Activated CD4-positive, alpha-beta T cell treated with anti-CD3 and anti-CD28 coated beads for 36 hours (primary cell): Measurements from ENCODE around the gene FLII. TPM values are rescaled to one million over a fixed set of nuclear protein-coding genes. Genes with fewer than 3 reads are reported as not detected.
"Not testable (repeated sequence)": the region's sequence is repeated elsewhere in the genome, so short reads cannot be mapped to it uniquely, and the experiment has no call there.

Experiments
- ATAC-seq: fragments of 200-7000 bp; cut with Tn5 transposase; one replicate; pipeline ENCODE4 v1.10.0; 2021; ENCODE audit warnings: mild to moderate bottlenecking, moderate library complexity
- CTCF ChIA-PET: fragments of 350-600 bp; sonication (Branson Sonifier 250); formaldehyde crosslinking; loops from one replicate; lab custom pipeline; 2021; ENCODE audit warnings: antibody characterized with exemption; lab: Charles Lee
- POLR2A ChIA-PET: fragments of 350-600 bp; sonication (Branson Sonifier 250); formaldehyde crosslinking; loops from one replicate; lab custom pipeline; 2021; ENCODE audit warnings: antibody characterized with exemption, inconsistent platforms; lab: Charles Lee
- DNase-seq: peaks from one replicate; pipeline ENCODE4 v3.0.0-alpha.2; 2020
- H3K27ac Mint-ChIP-seq: one replicate; pipeline ENCODE4 v1.8.0; 2021; ENCODE audit warnings: mixed read lengths
- H3K27me3 Mint-ChIP-seq: one replicate; pipeline ENCODE4 v1.8.0; 2021; ENCODE audit warnings: mixed read lengths
- H3K36me3 Mint-ChIP-seq: one replicate; pipeline ENCODE4 v1.8.0; 2021; ENCODE audit warnings: low read depth, mixed read lengths
- H3K4me1 Mint-ChIP-seq: one replicate; pipeline ENCODE4 v1.8.0; 2021; ENCODE audit warnings: mixed read lengths
- H3K4me3 Mint-ChIP-seq: one replicate; pipeline ENCODE4 v1.8.0; 2021; ENCODE audit warnings: mild to moderate bottlenecking, moderate library complexity, mixed read lengths
- H3K9me3 Mint-ChIP-seq: one replicate; pipeline ENCODE4 v1.8.0; 2021; ENCODE audit warnings: low read depth, mixed read lengths
- intact Hi-C, 2 experiments: fragments of 100-400 bp; cut with DNase I in 1 of 2; cut with micrococcal nuclease in 1 of 2; formaldehyde crosslinking; loops; one replicate each; pipeline versions ENCODE4 v1.14.2 to v1.15.1; 2022 to 2024; cut with DNase I, micrococcal nuclease
- total RNA-seq, 2 experiments: library from RNA; stranded (reverse); gene quantifications; one replicate each; pipeline ENCODE4 v1.2.3, GENCODE V29; 2021

Gene FLII
- 100 to 1,000 TPM; 282 to 364 TPM for total RNA-seq

DNA sequence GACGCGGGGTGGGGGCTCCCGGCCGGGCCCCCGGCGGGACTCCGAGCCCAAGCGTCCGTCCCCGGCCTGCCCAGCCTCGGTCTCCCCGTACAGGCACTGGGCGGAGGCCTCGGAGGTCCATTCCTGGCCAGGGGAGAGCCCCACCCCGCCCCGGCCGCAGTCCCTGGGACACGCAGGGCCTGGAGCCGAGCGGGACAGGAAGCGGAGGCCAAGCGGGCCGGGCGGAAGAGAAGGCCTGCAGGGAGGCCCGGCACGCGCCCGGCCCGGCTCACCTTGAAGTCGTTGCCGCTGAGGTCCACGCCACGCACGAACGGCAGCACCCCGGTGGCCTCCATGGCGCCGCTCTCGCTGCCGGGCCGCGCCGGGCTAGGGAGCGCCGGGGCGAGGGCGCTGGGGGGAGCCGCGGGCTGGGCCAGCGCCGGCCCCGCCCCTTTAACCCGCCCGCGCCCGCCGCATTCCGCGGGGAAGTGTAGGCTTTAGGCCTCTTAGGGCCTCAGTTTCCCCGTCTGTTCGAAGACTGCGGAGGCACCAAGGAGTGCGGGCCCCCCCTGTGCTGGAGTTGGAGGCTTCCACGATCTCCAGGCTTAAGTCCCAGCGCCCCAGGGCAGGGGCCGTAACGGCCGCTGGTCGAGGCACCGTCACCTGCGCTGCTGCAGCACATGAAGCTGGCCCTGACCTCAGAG is at the start of gene FLII:
Gene FLII (minus strand): TSS at position 383 of the 683 bp plus-strand sequence. CDS start 48 bp downstream, at position 335.
- Mint-ChIP-seq H3K4me3 (peak within 1 kb of the TSS; percentile 96), H3K36me3 (peaks cover 13% of the 10 kb centered on the region), H3K4me1 (peaks cover 42% of the 10 kb centered on the region), H3K27me3 (no peaks in the 10 kb centered on the region), H3K27ac (peak within 1 kb of the TSS; percentile 94), H3K9me3 (no peaks in the 10 kb centered on the region)
- DNase-seq (peak; percentile 66), ATAC-seq (peak; percentile 28)
- ChIA-PET CTCF (interaction anchor here (0.7 to 1.7 kb wide), 2 partner anchors 60 to 74 kb away, joined by 3 read pairs; no protein-coding TSS in a partner anchor), POLR2A (no interaction called here)
- intact Hi-C loops = loop anchor here in 1 of 2 experiments (1.0 kb wide), 1 partner anchor 33 kb away; the partner anchor contains the start of gene LLGL1

DNA sequence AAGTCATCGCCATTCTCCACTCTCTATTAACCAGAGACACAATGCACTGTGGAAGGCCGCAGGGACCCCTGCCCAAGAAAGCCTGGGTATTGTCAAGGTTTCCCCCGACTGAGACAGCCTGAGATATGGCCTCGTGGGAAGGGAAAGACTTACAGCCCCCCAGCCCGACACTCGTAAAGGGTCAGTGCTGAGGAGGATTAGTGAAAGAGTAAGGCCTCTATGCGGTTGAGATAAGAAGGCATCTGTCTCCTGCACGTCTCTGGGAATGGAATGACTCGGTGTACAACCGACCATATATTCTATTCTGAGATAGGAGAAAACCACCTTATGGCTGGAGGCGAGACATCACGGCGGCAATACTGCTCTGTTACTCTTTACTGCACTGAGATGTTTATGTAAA is 44.7 kb upstream of the FLII start:
- H3K27ac Mint-ChIP-seq, POLR2A ChIA-PET, intact Hi-C loops, CTCF ChIA-PET, H3K27me3 Mint-ChIP-seq, H3K4me3 Mint-ChIP-seq, ATAC-seq, DNase-seq, H3K4me1 Mint-ChIP-seq, H3K9me3 Mint-ChIP-seq: not testable (repeated sequence)
- peaks cover 43% of the 10 kb centered on the region for H3K36me3 Mint-ChIP-seq

DNA sequence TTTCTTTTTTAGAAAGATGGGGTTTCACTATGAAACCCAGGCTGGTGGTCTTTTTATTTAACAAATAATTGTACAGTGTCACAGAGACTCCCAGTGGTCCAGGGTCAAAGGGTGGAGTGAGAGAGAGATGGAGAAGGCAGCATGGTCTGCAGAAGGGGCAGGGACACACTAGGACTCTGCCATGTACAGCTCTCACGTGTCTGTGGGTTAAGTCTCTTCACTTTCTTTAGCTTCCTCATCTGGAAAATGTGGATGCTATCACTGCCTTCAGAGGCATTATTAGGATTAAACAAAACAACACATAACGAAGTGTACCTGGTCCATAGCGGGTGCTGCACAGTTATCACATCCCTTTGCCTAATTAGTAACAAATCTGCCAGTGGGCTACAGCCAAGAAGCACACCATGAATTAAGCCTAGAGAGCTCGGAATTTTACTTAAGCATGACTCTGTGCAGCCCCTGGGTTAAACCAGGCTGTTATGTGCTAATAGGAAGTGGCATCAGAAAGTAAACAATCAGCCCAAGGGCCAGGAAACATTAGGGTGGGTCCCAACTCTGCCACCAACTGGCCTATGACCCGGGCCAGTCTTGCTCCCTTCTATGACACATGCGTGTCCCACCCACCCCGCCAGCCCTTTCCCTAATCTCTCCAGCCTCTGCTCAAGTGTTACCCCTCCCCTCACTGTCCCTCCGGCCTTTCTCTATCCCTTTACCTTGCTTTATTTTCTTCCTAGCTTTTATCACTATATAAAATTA is 42.4 kb upstream of the FLII start:
- Mint-ChIP-seq H3K27ac (no peak overlapping the region), H3K4me3 (no peak overlapping the region), H3K4me1 (no peaks in the 10 kb centered on the region), H3K9me3 (no peaks in the 10 kb centered on the region), H3K27me3 (no peaks in the 10 kb centered on the region), H3K36me3 (peaks cover 37% of the 10 kb centered on the region)
- ChIA-PET POLR2A (interaction anchor here (0.6 kb wide), 1 partner anchor 554 kb away, joined by 3 read pairs; no protein-coding TSS in a partner anchor), CTCF (no interaction called here)
- DNase-seq (no peak), ATAC-seq (no peak)
- intact Hi-C loops = no loop called here

DNA sequence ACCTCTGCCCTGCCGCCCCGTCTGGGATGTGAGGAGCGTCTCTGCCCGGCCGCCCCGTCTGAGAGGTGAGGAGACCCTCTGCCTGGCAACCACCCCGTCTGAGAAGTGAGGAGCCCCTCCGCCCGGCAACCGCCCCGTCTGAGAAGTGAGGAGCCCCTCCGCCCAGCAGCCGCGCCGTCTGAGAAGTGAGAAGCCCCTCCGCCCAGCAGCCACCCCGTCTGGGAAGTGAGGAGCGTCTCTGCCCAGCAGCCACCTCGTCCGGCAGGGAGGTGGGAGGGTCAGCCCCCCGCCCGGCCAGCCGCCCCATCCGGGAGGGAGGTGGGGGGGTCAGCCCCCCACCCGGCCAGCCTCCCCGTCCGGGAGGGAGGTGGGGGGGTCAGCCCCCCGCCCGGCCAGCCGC is 39.5 kb upstream of the FLII start:
- H3K4me1 Mint-ChIP-seq, H3K4me3 Mint-ChIP-seq, H3K9me3 Mint-ChIP-seq, intact Hi-C loops, CTCF ChIA-PET, H3K27me3 Mint-ChIP-seq, POLR2A ChIA-PET, ATAC-seq, DNase-seq, H3K27ac Mint-ChIP-seq: not testable (repeated sequence)
- H3K36me3 Mint-ChIP-seq = peaks cover 32% of the 10 kb centered on the region

DNA sequence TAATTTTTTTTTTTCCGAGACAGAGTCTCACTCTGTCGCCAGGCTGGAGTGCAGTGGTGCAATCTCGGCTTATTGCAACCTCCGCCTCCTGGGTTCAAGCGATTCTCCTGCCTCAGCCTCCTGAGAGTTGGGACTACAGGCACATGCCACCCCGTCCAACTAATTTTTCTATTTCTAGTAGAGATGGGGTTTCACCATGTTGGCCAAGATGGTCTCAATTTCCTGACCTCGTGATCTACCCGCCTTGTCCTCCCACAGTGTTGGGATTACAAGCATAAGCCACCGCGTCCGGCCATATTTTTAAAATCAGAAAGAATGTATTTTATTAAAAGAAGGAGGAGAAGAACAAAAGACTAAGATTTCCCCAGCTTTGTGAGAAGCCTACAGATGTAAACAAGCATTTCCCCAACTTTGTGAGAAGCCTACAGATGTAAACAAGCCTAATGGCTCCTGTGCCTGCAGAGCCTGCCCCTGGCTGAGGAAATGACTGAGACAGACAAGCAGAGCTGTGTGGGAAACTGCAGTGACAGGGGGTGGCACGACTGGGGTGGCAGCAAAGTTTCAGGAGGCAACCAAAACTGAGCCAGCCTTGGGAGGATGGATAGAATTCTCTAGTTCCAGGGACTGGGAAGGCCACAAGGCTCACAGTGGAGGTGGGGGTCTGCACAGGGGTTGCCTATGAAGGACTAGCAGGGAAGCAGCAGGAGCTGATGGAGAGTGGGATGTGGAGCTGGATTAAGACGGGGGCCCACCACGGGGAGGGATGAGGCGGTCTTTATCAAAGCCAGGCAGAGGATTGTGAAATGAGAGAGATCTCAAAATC is 33.4 kb upstream of the FLII start:
- H3K4me3 Mint-ChIP-seq = no peak overlapping the region
- no peaks in the 10 kb centered on the region for H3K27me3 Mint-ChIP-seq
- H3K9me3 Mint-ChIP-seq = no peaks in the 10 kb centered on the region
- intact Hi-C loops = no loop called here
- H3K4me1 Mint-ChIP-seq = no peaks in the 10 kb centered on the region
- H3K27ac Mint-ChIP-seq = no peak overlapping the region
- CTCF ChIA-PET = no interaction called here
- ATAC-seq (no peak), DNase-seq (no peak)
- POLR2A ChIA-PET = interaction anchor here (0.7 kb wide), 1 partner anchor 27 kb away, joined by 3 read pairs; no protein-coding TSS in a partner anchor
- H3K36me3 Mint-ChIP-seq = peaks cover 50% of the 10 kb centered on the region

DNA sequence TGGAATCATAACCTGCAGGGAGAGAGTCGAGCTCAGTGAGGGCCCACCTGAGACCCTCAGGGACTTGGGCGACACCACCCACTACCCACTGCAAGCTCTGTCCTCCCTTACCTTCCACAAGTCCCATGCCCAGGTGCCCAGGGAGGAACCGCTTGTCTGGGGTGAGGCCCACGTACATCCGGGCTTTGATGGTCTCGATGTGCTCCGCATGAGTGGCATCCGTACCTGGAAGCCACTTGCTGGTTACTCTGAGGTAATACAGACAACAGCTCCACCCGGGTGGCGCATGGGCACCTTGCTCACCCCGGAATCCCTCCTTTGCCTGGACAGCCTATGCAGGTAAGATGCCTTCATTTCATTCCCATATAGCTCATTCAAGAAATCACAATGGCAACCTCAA is 26.8 kb upstream of the FLII start:
- intact Hi-C loops = no loop called here
- Mint-ChIP-seq H3K36me3 (peaks cover 64% of the 10 kb centered on the region), H3K27ac (no peak overlapping the region), H3K4me1 (no peaks in the 10 kb centered on the region), H3K4me3 (no peak overlapping the region), H3K9me3 (no peaks in the 10 kb centered on the region), H3K27me3 (no peaks in the 10 kb centered on the region)
- DNase-seq (no peak), ATAC-seq (no peak)
- POLR2A ChIA-PET = no interaction called here
- CTCF ChIA-PET = interaction anchor here (0.9 to 1.2 kb wide), 2 partner anchors 17 to 36 kb away, joined by 4 to 5 read pairs; no protein-coding TSS in a partner anchor

DNA sequence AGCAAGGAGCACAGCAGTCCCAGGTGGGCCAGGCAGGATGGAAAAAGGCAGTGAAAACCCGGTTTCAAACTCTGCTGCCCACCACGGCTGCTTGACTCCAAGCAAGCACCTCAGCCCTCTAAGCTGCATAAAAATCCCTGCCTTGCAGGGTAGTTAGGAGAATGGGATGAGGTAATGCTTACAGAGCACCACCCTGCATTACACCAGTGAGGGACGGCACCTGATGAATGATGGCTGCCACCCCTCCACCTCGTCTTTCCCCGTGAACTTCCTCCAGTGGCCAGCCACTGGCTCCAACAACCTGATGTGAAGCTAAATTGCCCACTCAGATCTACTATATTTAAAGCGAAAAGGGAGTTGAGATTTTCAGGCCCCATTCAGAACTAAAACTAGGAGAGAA is 23.2 kb upstream of the FLII start:
- no peak overlapping the region for H3K4me3 Mint-ChIP-seq
- intact Hi-C loops = no loop called here
- peaks cover 53% of the 10 kb centered on the region for H3K36me3 Mint-ChIP-seq
- no peak for ATAC-seq
- H3K27ac Mint-ChIP-seq = no peak overlapping the region
- no peaks in the 10 kb centered on the region for H3K9me3 Mint-ChIP-seq
- POLR2A ChIA-PET = no interaction called here
- H3K27me3 Mint-ChIP-seq = no peaks in the 10 kb centered on the region
- H3K4me1 Mint-ChIP-seq = no peaks in the 10 kb centered on the region
- DNase-seq = no peak
- CTCF ChIA-PET = no interaction called here

DNA sequence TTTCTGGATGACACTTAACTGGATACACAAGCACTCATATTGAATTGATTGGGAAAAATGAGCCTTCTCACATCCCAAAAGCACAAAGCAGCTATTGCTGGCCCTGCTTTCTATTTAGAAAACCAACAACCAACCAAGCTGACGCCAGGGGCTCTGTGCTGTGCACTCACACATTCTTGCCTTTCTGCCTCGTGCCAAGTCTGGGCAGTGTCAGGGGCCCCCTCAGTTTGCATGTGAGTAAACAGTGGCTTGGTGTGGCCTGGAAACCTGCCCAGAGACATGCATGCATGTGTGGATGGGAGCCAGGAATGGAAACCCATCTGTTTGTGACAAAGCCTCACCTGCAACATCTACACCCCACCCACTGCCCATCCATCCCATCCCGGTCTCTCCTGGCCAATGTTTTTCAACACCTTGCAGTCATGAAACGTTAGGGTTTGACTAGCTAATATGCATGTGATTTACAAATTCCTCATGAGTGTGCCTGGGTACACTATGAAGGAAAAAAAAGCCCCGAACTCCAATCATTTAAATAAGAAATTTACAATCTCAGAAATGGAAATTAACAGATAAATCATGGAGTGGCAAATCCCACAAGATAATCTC is 22.3 kb upstream of the FLII start:
- Mint-ChIP-seq H3K4me3 (no peak overlapping the region), H3K36me3 (peaks cover 47% of the 10 kb centered on the region), H3K4me1 (no peaks in the 10 kb centered on the region), H3K27me3 (no peaks in the 10 kb centered on the region), H3K27ac (no peak overlapping the region), H3K9me3 (no peaks in the 10 kb centered on the region)
- POLR2A ChIA-PET = no interaction called here
- CTCF ChIA-PET = interaction anchor here (0.5 kb wide), 1 partner anchor 72 kb away, joined by 3 read pairs; no protein-coding TSS in a partner anchor
- no peak for DNase-seq
- no peak for ATAC-seq
- intact Hi-C loops = no loop called here

DNA sequence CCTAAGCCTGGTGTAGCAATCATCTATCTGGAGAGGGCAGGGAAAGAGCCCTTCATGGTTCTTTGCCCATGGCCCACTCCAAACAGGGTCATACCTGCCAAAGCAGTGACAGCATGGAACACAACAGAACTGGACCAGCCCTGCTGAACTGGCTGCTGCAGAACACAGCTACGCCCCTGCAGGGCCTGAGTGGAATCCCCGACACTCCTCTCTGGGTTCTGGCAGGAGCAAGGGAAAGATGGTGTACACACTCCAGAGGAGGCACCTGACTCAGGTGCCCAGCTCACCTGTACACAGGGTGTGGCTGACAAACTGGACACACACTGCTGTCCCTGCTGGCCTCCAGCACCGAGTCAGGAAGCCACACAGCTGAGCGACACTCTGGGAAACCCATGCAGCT is 21.7 kb upstream of the FLII start:
- CTCF ChIA-PET = no interaction called here
- H3K27me3 Mint-ChIP-seq = no peaks in the 10 kb centered on the region
- ATAC-seq (no peak), DNase-seq (no peak)
- no peak overlapping the region for H3K4me3 Mint-ChIP-seq
- H3K27ac Mint-ChIP-seq = no peak overlapping the region
- no peaks in the 10 kb centered on the region for H3K9me3 Mint-ChIP-seq
- H3K36me3 Mint-ChIP-seq = peaks cover 42% of the 10 kb centered on the region
- intact Hi-C loops = no loop called here
- no peaks in the 10 kb centered on the region for H3K4me1 Mint-ChIP-seq
- POLR2A ChIA-PET = no interaction called here

DNA sequence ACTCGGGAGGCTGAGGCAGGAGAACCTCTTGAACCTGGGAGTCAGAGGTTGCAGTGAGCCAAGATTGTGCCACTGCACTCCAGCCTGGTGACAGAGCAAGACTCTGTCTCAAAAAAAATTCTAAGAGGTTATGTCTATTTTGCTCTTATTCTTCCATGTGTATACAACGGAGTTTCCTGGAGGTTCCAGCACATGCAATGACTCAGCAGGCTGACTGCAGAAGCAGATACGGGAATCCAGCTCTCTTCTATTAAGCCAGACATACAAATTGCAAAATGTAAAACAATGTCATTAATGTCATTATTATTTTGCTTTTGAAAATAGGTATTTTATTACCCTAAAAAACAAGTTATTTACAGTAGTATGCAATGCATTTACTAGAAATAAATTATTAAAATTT is 20.3 kb upstream of the FLII start:
- H3K27me3 Mint-ChIP-seq = no peaks in the 10 kb centered on the region
- peaks cover 35% of the 10 kb centered on the region for H3K36me3 Mint-ChIP-seq
- H3K27ac Mint-ChIP-seq = no peak overlapping the region
- H3K4me3 Mint-ChIP-seq = no peak overlapping the region
- ChIA-PET POLR2A (no interaction called here), CTCF (no interaction called here)
- no peaks in the 10 kb centered on the region for H3K4me1 Mint-ChIP-seq
- no peaks in the 10 kb centered on the region for H3K9me3 Mint-ChIP-seq
- DNase-seq = no peak
- no peak for ATAC-seq
- intact Hi-C loops = no loop called here

DNA sequence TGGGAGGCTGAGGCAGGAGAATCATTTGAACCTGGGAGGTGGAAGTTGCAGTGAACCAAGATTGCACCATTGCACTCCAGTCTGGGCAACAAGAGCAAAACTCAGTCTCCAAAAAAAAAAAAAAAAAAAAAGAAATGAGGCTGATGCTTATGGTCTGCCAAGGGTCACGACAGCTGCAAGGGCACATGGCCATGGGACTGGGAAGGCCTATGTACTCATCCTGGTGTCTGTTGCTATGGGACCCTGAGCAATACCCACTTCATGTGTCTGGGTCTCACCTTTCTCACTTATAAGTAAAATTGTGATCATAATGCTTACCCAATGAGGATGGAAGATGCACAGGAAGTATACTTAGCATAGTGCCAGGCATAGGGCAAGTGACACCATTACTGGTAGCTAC is 18.5 kb upstream of the FLII start:
- no peaks in the 10 kb centered on the region for H3K4me1 Mint-ChIP-seq
- POLR2A ChIA-PET = no interaction called here
- ATAC-seq (no peak), DNase-seq (no peak)
- CTCF ChIA-PET = interaction anchor here (0.7 kb wide), 1 partner anchor 137 kb away, joined by 3 read pairs; no protein-coding TSS in a partner anchor
- intact Hi-C loops = no loop called here
- peaks cover 25% of the 10 kb centered on the region for H3K36me3 Mint-ChIP-seq
- no peak overlapping the region for H3K4me3 Mint-ChIP-seq
- no peaks in the 10 kb centered on the region for H3K27me3 Mint-ChIP-seq
- no peak overlapping the region for H3K27ac Mint-ChIP-seq
- no peaks in the 10 kb centered on the region for H3K9me3 Mint-ChIP-seq
